HEK293 (cell line): ENCODE data around the gene ZNF684.

Experiments used
- FEZF1 ChIP-seq: fragments of 450-650 bp; formaldehyde crosslinking; IDR thresholded peaks from 2 replicates; pipeline ENCODE4 v1.5.1; 2016; ENCODE audit warnings: missing biosample characterization, missing genetic modification characterization
- PRDM1 ChIP-seq: fragments of 450-650 bp; formaldehyde crosslinking; IDR thresholded peaks from 2 replicates; pipeline ENCODE4; 2016; ENCODE audit warnings: missing biosample characterization, missing genetic modification characterization
- RBAK ChIP-seq: fragments of 450-650 bp; formaldehyde crosslinking; IDR thresholded peaks from 2 replicates; pipeline ENCODE4 v1.5.1; 2016; ENCODE audit warnings: missing biosample characterization, missing genetic modification characterization
- ZNF266 ChIP-seq: fragments of 450-650 bp; formaldehyde crosslinking; IDR thresholded peaks from 2 replicates; pipeline ENCODE4 v1.5.1; 2016; ENCODE audit warnings: missing biosample characterization, missing genetic modification characterization, low read depth
- ZNF302 ChIP-seq: fragments of 450-650 bp; formaldehyde crosslinking; IDR thresholded peaks from 2 replicates; pipeline ENCODE4 v1.5.1; 2016; ENCODE audit warnings: missing biosample characterization, missing genetic modification characterization, low read depth
- ZNF350 ChIP-seq: fragments of 450-650 bp; formaldehyde crosslinking; IDR thresholded peaks from 2 replicates; pipeline ENCODE4 v1.5.0; 2017; ENCODE audit warnings: missing biosample characterization, mild to moderate bottlenecking, missing genetic modification characterization
- TF ChIP-seq, protein P1 (sequence below): fragments of 450-650 bp; formaldehyde crosslinking; IDR thresholded peaks from 2 replicates; pipeline ENCODE4 v1.5.1; 2016; ENCODE audit warnings: missing biosample characterization, missing genetic modification characterization
- TF ChIP-seq, protein P2 (sequence below): fragments of 450-650 bp; formaldehyde crosslinking; IDR thresholded peaks from 2 replicates; pipeline ENCODE4 v1.5.1; 2016; ENCODE audit warnings: missing biosample characterization, missing genetic modification characterization, low read depth
- TF ChIP-seq, protein P3 (sequence below): sonication (generic); formaldehyde crosslinking; IDR thresholded peaks from 2 replicates; pipeline ENCODE4 v1.8.1; 2022; ENCODE audit warnings: mild to moderate bottlenecking, moderate library complexity, missing genetic modification reagents

DNA sequence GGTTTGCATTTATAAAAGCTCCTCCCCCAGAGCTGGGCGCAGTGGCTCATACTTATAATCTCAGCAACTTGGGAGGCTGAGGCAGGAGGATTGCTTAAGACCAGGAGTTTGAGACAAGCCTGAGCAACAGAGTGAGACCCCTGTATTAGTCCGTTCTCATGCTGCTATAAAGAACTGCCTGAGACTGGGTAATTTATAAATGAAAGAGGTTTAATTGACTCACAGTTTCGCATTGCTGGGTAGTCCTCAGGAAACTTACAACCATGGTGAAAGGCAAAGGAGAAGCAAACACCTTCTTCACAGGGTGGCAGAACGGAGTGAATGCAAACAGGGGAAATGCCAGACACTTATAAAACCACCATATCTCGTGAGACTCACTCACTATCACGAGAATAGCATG is 52.5 kb downstream of the ZNF684 start:
- TF ChIP-seq RBAK (tag by site-specific recombination) (no peak), PRDM1 (tag by site-specific recombination) (no peak), FEZF1 (tag by site-specific recombination) (no peak), ZNF302 (tag by site-specific recombination) (no peak), ZNF350 (no peak), ZNF266 (tag by site-specific recombination) (no peak)
- TF ChIP-seq, protein P1, sequence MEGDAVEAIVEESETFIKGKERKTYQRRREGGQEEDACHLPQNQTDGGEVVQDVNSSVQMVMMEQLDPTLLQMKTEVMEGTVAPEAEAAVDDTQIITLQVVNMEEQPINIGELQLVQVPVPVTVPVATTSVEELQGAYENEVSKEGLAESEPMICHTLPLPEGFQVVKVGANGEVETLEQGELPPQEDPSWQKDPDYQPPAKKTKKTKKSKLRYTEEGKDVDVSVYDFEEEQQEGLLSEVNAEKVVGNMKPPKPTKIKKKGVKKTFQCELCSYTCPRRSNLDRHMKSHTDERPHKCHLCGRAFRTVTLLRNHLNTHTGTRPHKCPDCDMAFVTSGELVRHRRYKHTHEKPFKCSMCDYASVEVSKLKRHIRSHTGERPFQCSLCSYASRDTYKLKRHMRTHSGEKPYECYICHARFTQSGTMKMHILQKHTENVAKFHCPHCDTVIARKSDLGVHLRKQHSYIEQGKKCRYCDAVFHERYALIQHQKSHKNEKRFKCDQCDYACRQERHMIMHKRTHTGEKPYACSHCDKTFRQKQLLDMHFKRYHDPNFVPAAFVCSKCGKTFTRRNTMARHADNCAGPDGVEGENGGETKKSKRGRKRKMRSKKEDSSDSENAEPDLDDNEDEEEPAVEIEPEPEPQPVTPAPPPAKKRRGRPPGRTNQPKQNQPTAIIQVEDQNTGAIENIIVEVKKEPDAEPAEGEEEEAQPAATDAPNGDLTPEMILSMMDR (tag by site-specific recombination) = no peak
- TF ChIP-seq, protein P2, sequence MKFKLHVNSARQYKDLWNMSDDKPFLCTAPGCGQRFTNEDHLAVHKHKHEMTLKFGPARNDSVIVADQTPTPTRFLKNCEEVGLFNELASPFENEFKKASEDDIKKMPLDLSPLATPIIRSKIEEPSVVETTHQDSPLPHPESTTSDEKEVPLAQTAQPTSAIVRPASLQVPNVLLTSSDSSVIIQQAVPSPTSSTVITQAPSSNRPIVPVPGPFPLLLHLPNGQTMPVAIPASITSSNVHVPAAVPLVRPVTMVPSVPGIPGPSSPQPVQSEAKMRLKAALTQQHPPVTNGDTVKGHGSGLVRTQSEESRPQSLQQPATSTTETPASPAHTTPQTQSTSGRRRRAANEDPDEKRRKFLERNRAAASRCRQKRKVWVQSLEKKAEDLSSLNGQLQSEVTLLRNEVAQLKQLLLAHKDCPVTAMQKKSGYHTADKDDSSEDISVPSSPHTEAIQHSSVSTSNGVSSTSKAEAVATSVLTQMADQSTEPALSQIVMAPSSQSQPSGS = no peak
- TF ChIP-seq, protein P3, sequence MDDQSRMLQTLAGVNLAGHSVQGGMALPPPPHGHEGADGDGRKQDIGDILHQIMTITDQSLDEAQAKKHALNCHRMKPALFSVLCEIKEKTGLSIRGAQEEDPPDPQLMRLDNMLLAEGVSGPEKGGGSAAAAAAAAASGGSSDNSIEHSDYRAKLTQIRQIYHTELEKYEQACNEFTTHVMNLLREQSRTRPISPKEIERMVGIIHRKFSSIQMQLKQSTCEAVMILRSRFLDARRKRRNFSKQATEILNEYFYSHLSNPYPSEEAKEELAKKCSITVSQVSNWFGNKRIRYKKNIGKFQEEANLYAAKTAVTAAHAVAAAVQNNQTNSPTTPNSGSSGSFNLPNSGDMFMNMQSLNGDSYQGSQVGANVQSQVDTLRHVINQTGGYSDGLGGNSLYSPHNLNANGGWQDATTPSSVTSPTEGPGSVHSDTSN (CRISPR knock-in tag) = no peak
